Raji (cell line): ENCODE measurements around the gene ADRB2.

ENCODE experiments used
- POLR2A ChIP-seq: IDR thresholded peaks from 2 replicates; pipeline ENCODE4 v1.6.1; 2011; ENCODE audit warnings: low read depth, low read length, control low read depth; ENCODE audit not compliant: insufficient read depth

The ADRB2 gene

DNA sequence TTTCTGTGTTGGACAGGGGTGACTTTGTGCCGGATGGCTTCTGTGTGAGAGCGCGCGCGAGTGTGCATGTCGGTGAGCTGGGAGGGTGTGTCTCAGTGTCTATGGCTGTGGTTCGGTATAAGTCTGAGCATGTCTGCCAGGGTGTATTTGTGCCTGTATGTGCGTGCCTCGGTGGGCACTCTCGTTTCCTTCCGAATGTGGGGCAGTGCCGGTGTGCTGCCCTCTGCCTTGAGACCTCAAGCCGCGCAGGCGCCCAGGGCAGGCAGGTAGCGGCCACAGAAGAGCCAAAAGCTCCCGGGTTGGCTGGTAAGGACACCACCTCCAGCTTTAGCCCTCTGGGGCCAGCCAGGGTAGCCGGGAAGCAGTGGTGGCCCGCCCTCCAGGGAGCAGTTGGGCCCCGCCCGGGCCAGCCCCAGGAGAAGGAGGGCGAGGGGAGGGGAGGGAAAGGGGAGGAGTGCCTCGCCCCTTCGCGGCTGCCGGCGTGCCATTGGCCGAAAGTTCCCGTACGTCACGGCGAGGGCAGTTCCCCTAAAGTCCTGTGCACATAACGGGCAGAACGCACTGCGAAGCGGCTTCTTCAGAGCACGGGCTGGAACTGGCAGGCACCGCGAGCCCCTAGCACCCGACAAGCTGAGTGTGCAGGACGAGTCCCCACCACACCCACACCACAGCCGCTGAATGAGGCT, at the start of gene ADRB2:
Gene ADRB2, plus strand, starts transcription at position 559 of the 686 bp plus-strand sequence. CDS start 221 bp downstream, outside the sequence.
- TF ChIP-seq POLR2A: peak; percentile 30; the same call in 1 of the 2 replicates

DNA sequence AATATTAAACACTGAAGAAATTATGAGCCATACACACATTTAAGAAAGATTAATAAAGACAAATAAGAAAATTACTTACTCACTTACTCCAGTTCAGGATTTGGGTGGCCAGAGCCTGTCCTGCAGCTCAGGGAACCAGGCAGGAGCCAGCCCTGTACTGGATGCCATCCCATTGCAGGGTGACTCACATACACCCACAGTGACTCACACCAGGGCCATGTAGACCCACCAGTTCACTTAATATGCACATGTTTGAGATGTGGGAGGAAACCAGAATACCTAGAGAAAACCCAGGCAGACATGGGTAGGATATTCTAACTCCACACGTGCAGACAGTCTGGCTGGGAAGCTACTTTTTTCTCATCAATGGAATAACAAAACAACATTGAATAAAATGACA, 49.6 kb upstream of the ADRB2 start:
- no peak for TF ChIP-seq POLR2A

DNA sequence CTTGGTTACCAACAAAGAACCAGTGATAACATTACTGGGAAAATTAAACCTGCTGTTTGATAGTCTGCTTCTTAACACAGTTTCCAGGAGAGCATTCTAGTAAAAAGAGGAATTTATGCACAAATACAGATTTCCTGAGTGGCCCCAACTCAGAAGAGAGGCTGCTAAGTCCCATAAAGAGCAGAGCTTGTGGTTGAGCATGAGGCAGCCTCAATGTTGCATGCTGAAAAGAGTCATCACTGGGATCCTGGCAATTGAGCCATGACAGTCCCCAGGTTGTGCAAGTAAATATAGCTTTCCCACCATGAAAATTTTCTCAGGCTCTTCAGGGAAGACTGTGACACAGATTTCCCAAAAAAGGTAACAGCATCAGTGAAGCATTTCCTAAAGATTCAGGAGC, 47.5 kb upstream of the ADRB2 start:
- TF ChIP-seq POLR2A: no peak

DNA sequence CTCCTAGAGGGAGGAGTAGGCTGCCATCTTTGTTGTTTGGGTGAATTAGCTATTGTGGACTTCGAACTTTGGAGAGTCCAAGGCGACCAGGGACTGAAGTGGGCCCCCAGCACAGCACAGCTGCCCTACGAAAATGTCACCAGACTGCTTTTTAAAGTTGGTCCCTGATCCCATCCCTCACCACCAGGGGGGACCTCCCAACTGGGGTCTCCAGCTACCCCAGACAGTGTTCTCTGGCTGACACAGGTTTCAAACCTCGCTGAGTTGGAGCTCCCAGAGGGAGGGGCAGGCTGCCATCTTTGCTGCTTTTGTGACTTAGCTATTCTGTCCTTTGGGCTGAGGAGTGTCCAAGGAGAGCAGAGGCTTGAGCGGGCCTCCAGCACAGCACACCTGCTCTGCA, 45.7 kb upstream of the ADRB2 start:
- no peak for TF ChIP-seq POLR2A

DNA sequence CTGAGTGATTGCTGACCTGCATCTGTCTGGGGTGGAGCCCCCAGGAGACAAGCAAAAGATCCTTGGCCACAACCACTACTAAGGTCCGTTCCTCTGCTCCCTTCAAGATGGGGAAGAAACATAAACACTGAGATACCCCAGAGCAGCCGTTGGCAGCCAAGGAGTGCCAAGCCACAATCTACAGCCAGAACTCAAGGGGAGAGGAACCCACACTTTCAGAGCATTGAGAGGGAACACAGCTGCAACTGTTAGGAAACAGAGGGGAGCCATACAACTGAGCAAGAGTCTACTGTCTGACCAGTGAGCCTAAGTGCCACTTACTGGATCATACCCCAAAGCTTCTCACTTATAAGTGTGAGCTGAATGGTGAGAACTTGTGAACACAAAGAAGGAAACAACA, 44.6 kb upstream of the ADRB2 start:
- TF ChIP-seq POLR2A: no peak

DNA sequence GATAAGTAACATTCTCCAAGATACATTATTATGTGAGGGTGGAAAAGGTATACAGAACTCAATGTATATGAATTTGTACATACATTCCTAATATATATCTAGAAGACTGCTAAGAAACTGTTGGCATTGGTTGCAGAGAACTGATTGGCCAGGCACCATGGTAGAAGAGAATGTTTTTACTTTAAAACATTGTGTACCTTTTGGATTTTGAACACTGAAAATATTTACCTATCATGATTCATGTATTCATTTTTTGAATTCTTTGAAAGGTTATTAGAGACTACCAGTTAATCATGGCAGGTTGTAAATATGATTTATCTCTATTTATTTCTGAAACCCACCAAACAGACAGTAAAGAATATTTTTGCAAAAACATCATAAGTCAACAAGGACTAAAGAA, 41.2 kb upstream of the ADRB2 start:
- no peak for TF ChIP-seq POLR2A

- TF ChIP-seq POLR2A: no peak
Measured at GRCh38 chr5:148786456-148786855, 40.0 kb upstream of the ADRB2 start.

DNA sequence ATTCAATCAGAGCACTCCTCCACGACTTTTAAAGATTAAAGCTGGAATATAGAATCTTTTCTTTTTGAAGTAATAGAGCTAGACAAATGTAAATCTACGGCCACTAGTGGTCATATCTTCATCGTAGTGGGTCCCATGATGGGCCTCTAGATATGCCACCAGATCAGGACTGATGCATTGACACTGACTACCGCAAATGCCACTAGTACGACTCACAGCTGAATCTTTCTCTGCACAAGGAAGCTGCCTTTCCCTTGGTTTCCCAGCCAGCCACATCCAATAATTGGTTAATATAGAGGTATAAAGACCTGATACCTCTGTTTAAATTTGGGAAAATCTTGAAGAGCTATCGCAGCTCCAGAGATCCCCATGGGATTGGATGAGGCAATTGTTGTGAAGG, 37.8 kb upstream of the ADRB2 start:
- no peak for TF ChIP-seq POLR2A

DNA sequence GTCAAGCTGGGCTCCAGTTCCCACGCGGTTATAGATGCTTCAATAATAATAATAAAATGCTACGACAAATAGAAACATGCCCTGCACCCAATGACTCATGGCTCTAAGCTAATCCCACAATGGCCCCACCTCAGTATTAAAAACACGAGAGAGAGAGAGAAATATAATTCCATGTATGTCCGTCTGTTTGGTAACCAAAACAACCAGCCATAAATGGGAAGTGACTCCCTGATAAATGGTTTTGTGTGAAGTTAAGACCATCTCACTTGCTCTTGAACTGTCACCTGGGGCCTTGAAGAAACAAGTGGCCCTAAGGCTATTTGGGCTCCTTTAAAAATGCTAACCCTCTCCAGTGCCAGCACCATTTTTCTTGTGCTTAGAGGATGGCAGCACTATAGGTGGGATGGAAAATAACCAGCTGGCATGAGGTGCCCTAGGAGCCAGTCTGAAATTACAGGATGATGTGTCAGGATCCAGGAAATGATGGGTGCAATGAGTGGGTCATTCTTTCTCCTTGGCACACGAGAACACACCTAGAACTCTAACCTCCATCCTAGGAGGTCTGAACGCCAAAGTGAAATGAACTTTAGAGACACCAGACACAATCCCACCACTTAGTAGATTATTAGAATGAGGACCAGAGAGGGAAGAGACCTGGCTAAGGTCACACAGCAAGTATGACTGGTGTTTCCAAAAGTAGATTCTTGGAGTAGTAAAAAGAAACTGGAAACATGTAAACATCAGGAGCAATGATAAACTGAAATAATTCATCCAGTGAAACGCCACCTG, 35.7 kb upstream of the ADRB2 start:
- TF ChIP-seq POLR2A: no peak

DNA sequence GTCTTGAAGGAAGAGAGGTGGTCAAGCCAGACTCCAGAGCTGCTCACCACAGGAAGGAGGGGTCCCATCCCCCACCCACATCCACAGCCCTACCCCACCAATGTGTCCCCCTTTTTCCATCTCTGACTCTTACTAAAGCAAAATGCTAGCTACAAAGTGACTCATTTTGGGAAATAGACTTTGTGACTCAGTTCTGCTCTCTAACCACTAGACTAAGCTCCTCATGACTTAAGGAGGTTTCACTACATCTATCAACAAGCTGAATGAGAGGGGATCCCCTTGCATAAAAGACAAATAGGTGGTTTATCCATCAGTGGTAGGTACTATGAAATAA, 35.1 kb upstream of the ADRB2 start:
- no peak for TF ChIP-seq POLR2A

DNA sequence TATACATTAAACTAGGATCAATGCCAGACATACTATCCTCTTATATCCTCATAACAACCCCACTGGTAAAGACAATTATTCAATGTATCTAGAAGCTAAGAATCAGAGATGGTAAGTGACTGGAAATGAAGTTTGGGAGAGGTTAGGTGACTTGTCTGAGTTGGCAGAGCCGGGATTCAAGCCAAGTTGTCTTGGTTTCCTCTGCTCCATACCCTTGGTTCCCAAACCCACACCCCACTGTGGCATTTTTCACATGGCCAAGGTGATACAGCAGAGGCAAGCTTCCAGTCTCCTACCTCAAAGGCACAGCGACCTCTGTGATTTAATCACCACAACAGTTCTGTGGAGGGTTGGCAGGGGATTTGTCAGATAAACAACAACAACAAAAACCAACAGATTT, 34.7 kb upstream of the ADRB2 start:
- TF ChIP-seq POLR2A: no peak

DNA sequence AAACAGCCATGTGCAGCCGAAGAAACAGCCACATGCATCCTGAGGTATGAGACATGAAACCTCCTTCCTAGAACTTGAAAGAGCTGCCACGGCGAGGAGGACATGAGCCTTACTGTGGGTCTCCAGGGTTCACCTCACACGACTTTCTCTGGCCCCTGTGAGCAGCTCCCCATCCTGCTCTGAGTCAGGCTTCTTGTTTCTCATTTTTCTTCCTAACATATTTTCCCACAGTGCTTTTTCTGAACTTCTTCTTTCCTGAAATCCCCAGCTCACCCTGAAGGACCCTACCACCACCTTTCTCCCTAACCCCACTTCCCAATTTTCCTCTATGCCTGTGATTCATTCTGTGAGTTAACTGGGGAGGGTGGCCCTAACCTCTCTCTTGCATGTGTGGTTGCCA, 33.7 kb upstream of the ADRB2 start:
- no peak for TF ChIP-seq POLR2A

DNA sequence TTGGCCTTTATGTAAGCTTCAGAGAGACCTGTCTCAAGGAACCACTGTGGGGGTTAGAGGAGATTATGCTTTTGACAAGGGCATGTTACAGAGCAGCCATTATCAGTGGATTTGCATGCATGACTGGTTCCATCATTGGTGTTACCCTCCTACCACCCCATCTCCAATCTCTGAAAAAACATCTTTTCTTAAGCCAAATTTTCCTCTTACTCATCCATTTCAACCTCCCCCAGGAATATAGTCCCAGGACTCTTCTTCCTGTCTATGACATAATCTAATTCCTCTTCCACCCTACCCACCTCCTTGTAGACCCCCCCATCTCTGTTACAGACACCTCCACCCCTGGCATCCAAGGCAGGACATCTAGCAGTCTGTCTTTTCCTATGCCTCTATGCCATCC, 33.1 kb upstream of the ADRB2 start:
- TF ChIP-seq POLR2A: no peak

DNA sequence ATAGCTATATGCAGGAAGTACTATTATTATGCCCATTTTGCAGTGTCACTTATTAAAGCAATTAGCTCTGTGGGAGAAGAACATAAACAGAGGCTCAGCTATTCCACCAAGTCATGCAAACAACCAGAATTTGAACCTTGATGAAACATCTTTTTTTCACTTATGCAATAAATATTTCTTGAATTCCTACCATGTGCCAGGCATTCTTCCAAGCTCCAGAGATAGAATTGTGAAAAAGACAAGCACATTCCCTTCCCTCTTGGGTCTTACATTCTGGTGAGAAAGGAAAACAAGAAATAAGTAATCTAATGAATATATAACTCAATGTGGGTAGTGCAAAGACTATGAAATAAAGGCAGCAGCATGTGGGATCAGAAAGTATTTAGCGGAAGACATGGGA, 32.1 kb upstream of the ADRB2 start:
- TF ChIP-seq POLR2A: no peak

- no peak for TF ChIP-seq POLR2A
Measured at GRCh38 chr5:148794729-148795561, 31.5 kb upstream of the ADRB2 start.

GRCh38 chr5:148796936-148797335, 29.5 kb upstream of the ADRB2 start:
- no peak for TF ChIP-seq POLR2A
